ENCODE data around the gene ZNF682.
A peak's percentile ranks its signal among the peaks of the same experiment; 100 is the strongest.
"Not testable (repeated sequence)": the region's sequence is repeated elsewhere in the genome, so short reads cannot be mapped to it uniquely, and the experiment has no call there.

Gene ZNF682

DNA sequence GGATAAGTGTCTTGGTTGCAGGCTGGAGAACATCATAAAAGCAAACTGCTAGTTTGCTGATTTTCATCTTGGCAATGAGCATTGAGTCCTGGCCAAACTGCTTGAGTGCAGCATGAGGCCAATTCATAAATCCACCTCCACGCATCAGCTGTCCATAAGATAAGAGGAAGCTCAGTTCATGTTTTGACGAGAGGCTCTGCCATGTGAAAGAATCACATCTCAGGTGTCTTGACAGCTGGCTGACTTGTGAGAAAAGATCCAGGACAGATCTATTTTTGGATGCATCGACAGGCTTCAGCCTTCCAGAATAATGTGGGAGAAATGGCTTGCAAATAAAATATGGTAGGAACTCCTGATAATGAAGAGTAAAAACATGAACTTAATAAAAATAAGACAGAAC is 5.4 kb upstream of the ZNF682 start:
- no peak overlapping the region for H3K4me3 ChIP-seq (ENCODE audit: low read length)
- DNase-seq (ENCODE audit: low read depth): no peak
- TF ChIP-seq, protein P1, sequence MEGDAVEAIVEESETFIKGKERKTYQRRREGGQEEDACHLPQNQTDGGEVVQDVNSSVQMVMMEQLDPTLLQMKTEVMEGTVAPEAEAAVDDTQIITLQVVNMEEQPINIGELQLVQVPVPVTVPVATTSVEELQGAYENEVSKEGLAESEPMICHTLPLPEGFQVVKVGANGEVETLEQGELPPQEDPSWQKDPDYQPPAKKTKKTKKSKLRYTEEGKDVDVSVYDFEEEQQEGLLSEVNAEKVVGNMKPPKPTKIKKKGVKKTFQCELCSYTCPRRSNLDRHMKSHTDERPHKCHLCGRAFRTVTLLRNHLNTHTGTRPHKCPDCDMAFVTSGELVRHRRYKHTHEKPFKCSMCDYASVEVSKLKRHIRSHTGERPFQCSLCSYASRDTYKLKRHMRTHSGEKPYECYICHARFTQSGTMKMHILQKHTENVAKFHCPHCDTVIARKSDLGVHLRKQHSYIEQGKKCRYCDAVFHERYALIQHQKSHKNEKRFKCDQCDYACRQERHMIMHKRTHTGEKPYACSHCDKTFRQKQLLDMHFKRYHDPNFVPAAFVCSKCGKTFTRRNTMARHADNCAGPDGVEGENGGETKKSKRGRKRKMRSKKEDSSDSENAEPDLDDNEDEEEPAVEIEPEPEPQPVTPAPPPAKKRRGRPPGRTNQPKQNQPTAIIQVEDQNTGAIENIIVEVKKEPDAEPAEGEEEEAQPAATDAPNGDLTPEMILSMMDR (conservative IDR thresholded peaks at IDR 0.05; ENCODE audit: low read depth, low read length): no peak

DNA sequence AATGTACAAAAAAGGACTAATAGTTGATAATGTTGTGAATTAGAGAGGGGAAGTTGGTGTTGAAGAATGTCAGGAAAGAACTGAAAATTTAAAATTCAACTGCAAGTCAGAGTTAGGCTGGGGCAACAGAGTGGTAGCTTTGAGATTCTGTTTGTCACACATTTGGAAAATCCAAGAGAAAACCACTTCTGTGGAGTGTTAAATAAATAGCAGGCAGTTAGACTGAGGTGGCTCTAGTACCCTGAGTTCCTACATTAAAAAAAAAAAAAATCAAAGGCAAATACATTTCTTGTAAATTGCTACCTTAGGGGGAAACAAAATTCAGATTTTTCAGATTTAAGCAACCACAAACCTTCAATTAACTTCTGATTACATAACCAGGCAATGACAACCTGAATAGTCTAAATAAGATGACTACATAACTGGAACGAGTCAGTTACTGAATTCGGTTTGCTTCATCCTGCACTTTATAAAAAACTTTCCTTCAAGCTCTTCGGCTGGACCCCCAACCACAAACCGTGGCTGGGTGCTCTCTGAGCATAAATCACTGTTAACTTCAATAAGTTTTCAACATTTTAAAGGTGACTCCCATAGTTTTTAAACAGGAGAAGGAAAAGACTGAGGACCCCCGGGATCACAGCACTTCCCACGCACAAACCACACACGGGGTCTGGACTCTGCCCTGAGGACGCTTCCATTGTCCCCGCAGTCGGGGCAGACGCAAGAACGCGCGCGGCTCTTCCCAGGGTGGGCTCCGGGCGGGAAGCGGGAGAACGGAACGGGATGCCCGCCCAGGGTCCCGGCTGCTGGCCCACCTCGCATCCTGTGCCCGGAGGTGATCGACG is 725 bp downstream of the ZNF682 start:
- peak overlapping the region; percentile 97 for H3K4me3 ChIP-seq (ENCODE audit: low read length)
- DNase-seq (ENCODE audit: low read depth): no peak
- TF ChIP-seq, protein P1 (conservative IDR thresholded peaks at IDR 0.05; ENCODE audit: low read depth, low read length): no peak

DNA sequence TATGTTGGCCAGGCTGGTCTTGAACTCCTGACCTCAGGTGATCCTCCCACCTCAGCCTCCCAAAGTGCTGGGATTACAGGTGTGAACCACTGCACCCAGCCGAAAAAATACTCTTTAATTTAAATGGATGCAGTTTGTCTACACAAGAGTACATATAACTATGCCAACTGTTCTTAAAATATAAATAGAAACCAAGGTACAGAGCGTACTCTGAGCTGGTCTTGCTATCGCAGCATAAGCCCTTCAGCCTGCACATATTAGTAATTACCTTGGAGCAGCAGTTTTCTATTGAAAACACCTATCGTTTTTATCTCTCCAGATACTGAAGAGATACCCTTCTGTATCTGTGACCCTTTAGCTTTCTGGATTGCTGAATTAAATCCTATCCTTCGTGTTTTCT is 3.4 kb downstream of the ZNF682 start:
- no peak for DNase-seq (ENCODE audit: low read depth)
- H3K4me3 ChIP-seq (ENCODE audit: low read length): no peak overlapping the region
- TF ChIP-seq, protein P1 (conservative IDR thresholded peaks at IDR 0.05; ENCODE audit: low read depth, low read length): no peak

DNA sequence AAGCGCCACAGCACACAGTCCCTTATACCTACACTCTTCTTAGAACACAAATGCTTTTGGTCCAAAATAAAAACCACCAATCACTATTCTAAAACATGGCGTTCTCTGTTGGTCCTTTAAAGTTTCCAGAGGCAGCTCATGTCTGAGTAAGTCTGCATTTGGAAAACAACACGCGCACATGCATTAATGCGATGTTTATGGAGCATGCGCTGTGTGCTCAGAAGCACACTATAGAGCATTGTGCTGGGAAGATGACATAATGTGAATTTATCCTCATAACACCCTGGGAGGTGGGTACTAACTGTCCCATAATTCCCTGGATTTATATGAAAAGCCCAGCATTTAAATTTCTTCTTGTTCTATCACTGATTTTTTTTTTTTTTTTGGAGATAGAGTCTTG is 10.7 kb downstream of the ZNF682 start:
- no peak overlapping the region for H3K4me3 ChIP-seq (ENCODE audit: low read length)
- TF ChIP-seq, protein P1 (conservative IDR thresholded peaks at IDR 0.05; ENCODE audit: low read depth, low read length): no peak
- no peak for DNase-seq (ENCODE audit: low read depth)

DNA sequence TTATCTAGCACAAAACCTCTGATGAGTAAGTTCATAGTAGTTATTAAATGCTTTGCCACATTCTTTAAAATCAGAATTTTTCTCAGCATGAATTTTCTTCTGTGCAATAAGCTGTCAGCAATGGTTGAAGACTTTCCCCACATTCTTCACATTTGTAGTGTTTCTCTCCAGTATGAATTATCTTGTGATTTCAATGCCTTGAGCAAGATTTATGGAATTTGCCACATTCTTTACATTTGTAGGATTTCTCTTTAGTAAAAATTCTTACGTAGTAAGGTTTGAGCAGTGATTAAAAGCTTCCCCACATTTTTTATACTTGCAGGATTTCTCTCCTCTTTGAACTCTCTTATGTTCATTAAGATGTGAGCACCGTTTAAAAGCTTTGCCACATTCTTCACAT is 33.6 kb downstream of the ZNF682 start:
- TF ChIP-seq, protein P1 (conservative IDR thresholded peaks at IDR 0.05; ENCODE audit: low read depth, low read length): no peak
- H3K4me3 ChIP-seq (ENCODE audit: low read length): no peak overlapping the region

DNA sequence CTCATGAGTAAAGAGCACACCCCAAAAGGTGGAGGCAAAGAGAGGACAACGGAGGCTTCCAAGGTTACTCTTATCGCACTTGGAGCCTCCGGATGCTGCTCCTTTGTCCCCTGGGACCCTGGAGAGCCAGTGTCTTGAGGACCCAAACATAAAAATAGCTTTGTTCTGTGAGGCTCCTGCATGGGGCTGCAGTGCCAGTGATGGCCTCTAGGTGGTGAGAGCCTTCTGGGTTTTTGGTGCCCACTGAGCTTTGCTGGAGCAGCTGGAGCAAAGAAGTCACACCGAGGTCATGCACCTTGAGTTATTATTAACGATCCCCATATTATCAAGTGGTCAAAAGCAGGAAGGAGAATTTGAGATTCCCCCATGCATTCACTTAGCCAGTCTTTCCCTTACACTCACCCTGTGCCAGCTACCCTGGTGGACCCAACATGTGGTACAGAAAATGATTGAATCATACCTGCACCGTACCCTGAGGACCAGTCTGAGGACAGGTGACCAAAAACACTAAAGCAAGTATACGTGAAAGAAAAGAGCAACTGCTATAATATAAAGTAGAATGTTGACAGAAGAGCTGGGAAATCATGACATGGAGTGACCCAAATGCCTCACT is 41.5 kb downstream of the ZNF682 start:
- TF ChIP-seq, protein P1 (conservative IDR thresholded peaks at IDR 0.05; ENCODE audit: low read depth, low read length): peak; percentile 44
- DNase-seq (ENCODE audit: low read depth): no peak
- no peak overlapping the region for H3K4me3 ChIP-seq (ENCODE audit: low read length)

More for the DNA sequence above, 33.6 kb downstream of the ZNF682 start:
- no peak for DNase-seq (ENCODE audit: low read depth)

DNA sequence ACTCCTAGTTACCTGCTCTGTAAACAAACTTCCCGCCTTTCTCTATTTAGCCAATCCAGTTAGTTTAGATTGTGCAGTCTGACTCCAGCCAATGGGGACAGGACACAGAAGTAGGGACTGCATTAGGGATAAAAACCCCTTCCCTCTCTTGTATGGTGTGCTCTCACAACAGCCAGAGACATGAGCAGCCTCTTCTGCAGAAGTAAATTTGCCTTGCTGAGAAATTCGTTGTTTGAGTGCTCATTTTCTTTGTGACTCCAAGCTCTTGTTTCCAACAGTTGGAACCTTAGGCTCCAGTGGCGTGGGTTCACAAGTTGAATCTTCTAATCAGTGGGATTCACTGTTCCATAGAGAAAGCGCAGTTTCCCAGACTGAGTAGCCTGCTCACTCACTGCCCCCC is 72.4 kb downstream of the ZNF682 start:
- DNase-seq (ENCODE audit: low read depth): no peak
- TF ChIP-seq, protein P1 (conservative IDR thresholded peaks at IDR 0.05; ENCODE audit: low read depth, low read length): no peak
- no peak overlapping the region for H3K4me3 ChIP-seq (ENCODE audit: low read length)

DNA sequence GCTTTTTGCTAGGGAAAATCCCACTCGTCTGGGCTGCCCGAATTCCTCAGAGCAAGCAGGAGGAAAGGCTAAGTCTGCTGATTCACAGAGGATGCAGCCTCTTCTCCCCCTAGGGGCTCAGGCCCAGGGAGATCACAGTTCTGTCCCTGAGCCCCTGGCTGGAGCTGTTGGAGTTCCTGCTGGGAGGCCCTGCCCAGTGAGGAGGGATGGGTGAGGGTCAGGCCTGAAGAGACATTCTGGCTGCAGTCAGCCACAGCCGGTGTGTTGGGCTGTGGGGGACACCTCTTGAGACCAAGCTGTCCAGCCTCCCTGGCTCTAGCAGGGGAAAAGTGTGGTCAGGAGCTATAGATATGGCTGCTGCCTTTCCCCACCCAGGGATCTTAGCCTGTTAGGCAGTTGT is 73.2 kb downstream of the ZNF682 start:
- DNase-seq (ENCODE audit: low read depth); H3K4me3 ChIP-seq (ENCODE audit: low read length): not testable (repeated sequence)

All from retinal pigment epithelial cell (primary cell).